Thoracic aorta (tissue), 2 donors: ENCODE data around the gene OPRD1. TPM values are rescaled to one million over a fixed set of nuclear protein-coding genes. Genes with fewer than 3 reads are reported as not detected.

Experiments
- ATAC-seq: fragments of 150-250 bp; one replicate; pipeline ENCODE4 v1.8.0; 2017; ENCODE audit warnings: low read depth; ENCODE audit not compliant: insufficient number of reproducible peaks, low FRiP score
- DNase-seq: peaks from one replicate; pipeline ENCODE4 v3.0.0-alpha.2; 2020; ENCODE audit warnings: low spot score
- H3K27ac ChIP-seq, 2 donors: fragments of 200-600 bp; sonication (generic); 1 replicate in 1 of 2; 2 replicates in 1 of 2; pipeline ENCODE4 v1.5.1; 2016; ENCODE audit warnings: mild to moderate bottlenecking in 2 of 2, moderate library complexity in 2 of 2
- H3K27me3 ChIP-seq: fragments of 200-600 bp; sonication (generic); replicated peaks from 2 replicates; pipeline ENCODE4 v1.6.0; 2016; ENCODE audit warnings: mild to moderate bottlenecking; ENCODE audit not compliant: insufficient read depth
- H3K36me3 ChIP-seq: fragments of 200-600 bp; sonication (generic); one replicate; pipeline ENCODE4 v1.5.1; 2016
- H3K4me1 ChIP-seq, 2 donors: fragments of 200-600 bp; sonication (generic); 1 replicate in 1 of 2; 2 replicates in 1 of 2; pipeline versions ENCODE4 v1.5.1 to v1.6.0; 2016; ENCODE audit warnings: low read depth in 2 of 2, mild to moderate bottlenecking in 1 of 2; ENCODE audit not compliant: control insufficient read depth in 1 of 2
- H3K4me3 ChIP-seq: fragments of 200-600 bp; sonication (generic); 2 replicates; pipeline ENCODE4 v1.5.1; 2016; ENCODE audit warnings: mild to moderate bottlenecking
- H3K9me3 ChIP-seq: fragments of 200-600 bp; sonication (generic); 2 replicates; pipeline ENCODE4 v1.5.1; 2016
- total RNA-seq, 2 donors: library from RNA; depleted of rRNA; stranded (reverse); fragments of >200 nt; gene quantifications; one replicate each; pipeline versions ENCODE4 v1.1.0 to v1.2.3, GENCODE V29; 2016
- TF ChIP-seq, protein P1 (sequence below): fragments of 200-600 bp; sonication (generic); IDR thresholded peaks from one replicate; pipeline ENCODE4 v1.5.1; 2019; ENCODE audit warnings: antibody characterized with exemption

OPRD1 gene
- total RNA-seq, 2 donors from 2014 or later = not detected

DNA sequence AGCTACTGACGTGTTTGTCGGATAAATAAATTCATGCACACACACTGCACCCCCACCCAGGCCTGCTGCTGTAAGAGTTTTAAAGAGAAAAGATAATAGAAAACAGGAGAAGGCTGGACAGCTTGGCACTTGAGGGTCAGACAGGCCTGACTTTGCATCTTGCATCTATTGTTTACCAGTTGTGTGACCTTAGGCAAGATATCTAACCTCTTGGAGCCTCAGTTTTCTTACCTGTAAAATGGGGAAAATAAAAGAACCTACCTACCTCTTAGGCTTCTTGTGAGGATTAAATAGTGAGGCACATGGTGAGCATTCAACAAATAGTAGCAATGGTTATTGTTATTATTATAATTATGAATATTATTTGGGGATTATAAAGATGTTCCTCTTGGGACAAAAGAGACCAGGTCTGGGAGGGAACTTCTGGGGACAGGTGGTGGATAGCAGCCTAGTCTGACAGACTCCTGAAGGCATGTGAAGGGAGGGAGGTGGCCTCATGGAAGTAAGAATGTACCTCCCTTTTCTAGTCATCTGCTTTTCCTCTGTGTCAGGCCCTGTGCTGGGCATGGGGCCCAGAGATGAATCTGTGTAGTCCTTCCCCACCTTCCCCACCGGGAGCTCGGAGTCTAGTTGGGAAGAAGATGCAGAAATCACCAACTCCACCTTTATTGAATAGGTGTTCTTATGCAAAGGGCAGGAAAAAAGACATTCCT lies 84.1 kb downstream of the OPRD1 start:
- TF ChIP-seq, protein P1, sequence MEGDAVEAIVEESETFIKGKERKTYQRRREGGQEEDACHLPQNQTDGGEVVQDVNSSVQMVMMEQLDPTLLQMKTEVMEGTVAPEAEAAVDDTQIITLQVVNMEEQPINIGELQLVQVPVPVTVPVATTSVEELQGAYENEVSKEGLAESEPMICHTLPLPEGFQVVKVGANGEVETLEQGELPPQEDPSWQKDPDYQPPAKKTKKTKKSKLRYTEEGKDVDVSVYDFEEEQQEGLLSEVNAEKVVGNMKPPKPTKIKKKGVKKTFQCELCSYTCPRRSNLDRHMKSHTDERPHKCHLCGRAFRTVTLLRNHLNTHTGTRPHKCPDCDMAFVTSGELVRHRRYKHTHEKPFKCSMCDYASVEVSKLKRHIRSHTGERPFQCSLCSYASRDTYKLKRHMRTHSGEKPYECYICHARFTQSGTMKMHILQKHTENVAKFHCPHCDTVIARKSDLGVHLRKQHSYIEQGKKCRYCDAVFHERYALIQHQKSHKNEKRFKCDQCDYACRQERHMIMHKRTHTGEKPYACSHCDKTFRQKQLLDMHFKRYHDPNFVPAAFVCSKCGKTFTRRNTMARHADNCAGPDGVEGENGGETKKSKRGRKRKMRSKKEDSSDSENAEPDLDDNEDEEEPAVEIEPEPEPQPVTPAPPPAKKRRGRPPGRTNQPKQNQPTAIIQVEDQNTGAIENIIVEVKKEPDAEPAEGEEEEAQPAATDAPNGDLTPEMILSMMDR = no peak
- Histone ChIP-seq H3K27me3 (no peaks in the 10 kb centered on the region), H3K27ac (no peak overlapping the region), H3K4me3 (no peak overlapping the region), H3K9me3 (no peaks in the 10 kb centered on the region), H3K4me1 (peaks cover 8 to 23% of the 10 kb centered on the region in 2 donors), H3K36me3 (no peaks in the 10 kb centered on the region)
- no peak for DNase-seq
- ATAC-seq = no peak

DNA sequence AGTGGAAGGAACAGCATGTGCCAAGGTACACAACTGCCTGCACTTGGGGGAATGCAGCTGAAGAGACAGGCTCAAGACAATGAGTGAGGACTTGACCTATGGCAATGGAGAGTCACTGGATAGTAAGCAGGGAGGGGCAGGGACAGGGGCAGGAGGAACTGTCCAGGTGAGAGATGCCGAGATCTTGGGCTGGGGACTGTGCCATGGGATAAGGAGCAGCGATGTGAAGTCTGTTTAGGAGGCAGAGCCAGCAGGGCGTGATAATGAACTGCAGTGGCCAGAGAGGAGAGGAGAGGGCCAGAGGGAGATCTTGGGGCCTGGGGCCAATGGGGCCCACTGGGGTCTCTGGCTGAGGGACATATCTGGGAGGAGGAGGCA lies 84.6 kb downstream of the OPRD1 start:
- TF ChIP-seq, protein P1 = no peak
- ATAC-seq (no peak), DNase-seq (no peak)
- H3K4me3 ChIP-seq = no peak overlapping the region
- no peaks in the 10 kb centered on the region for H3K9me3 ChIP-seq
- H3K4me1 ChIP-seq = peaks cover 8 to 23% of the 10 kb centered on the region in 2 donors
- no peaks in the 10 kb centered on the region for H3K27me3 ChIP-seq
- H3K36me3 ChIP-seq = no peaks in the 10 kb centered on the region
- no peak overlapping the region for H3K27ac ChIP-seq

DNA sequence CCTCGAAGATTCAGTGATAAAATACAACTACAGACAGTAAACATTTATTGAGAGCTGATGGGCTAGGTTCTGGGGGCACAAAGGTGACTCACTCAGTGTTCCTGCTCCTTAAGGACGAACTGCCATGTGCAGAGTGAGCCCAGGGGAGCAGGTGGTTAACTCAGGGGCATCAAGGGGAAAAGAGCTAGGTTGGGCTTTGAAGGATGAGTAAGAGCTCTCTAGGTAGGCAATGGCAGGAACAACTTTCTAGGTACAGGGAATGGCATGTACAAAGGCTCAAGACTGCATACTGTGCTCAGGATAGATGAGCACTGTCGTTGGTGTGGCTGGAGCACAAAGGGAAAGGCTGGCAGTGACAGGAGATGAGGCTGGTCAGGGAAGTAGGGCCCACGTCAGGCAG lies 85.8 kb downstream of the OPRD1 start:
- H3K27ac ChIP-seq = no peak overlapping the region
- ATAC-seq = no peak
- TF ChIP-seq, protein P1 = no peak

DNA sequence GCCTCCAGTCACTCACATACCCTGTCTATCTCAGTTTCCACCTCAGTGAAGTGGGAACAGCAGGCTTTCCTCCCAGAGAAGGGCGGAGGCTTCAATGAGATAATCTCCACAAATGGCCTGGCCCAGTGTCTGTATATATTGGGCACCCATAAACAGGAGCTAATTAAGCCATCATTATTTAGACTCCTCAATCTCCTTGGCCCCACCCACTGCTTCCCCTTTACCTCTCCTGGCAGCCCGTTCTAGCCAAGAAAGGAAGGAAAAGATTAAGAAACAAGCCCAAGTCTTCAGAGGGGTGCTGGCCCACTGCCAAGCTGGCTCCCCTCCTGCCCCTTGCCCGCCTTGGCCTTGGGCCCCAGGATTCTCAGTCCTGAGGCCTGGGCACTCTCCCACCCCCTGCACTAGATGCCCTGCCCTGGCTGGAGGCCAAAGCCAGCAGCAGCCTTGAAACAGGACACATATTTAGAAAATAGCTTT lies 86.5 kb downstream of the OPRD1 start:
- no peak overlapping the region for H3K4me3 ChIP-seq
- TF ChIP-seq, protein P1 = no peak
- H3K27ac ChIP-seq = no peak overlapping the region
- no peaks in the 10 kb centered on the region for H3K9me3 ChIP-seq
- DNase-seq (no peak), ATAC-seq (no peak)
- peaks cover 8 to 23% of the 10 kb centered on the region in 2 donors for H3K4me1 ChIP-seq
- H3K36me3 ChIP-seq = no peaks in the 10 kb centered on the region
- no peaks in the 10 kb centered on the region for H3K27me3 ChIP-seq

More for the DNA sequence above, 85.8 kb downstream of the OPRD1 start:
- no peak overlapping the region for H3K4me3 ChIP-seq
- DNase-seq = no peak
- H3K36me3 ChIP-seq = no peaks in the 10 kb centered on the region
- H3K9me3 ChIP-seq = no peaks in the 10 kb centered on the region
- H3K27me3 ChIP-seq = no peaks in the 10 kb centered on the region
- H3K4me1 ChIP-seq = peaks cover 8 to 23% of the 10 kb centered on the region in 2 donors

DNA sequence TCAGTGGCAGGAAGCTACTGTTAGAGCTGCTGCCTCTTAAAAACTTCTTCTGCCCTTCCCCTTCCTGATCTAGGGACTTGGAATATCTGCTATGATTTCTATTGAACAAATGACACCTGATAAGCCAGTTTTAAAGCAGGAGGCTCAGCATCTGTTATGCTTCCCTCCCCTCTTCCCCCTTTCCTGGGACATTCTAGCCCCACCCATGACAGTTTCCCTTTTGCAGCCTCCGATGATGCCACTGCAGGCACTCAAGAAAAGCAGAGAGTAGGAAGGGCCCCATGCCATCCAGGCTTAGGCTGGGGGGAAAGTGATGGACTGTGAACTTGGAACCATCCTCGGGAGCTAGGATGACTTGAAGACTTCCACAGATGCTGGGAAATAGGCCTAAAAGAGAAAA lies 87.3 kb downstream of the OPRD1 start:
- TF ChIP-seq, protein P1 = no peak
- no peaks in the 10 kb centered on the region for H3K36me3 ChIP-seq
- no peak overlapping the region for H3K27ac ChIP-seq
- DNase-seq (no peak), ATAC-seq (no peak)
- H3K9me3 ChIP-seq = no peaks in the 10 kb centered on the region
- no peaks in the 10 kb centered on the region for H3K27me3 ChIP-seq
- peaks cover 8 to 23% of the 10 kb centered on the region in 2 donors for H3K4me1 ChIP-seq
- no peak overlapping the region for H3K4me3 ChIP-seq
